Rectal smooth muscle tissue (tissue), 1 donor: Measurements from ENCODE around the gene IGFBP7.

Experiments used
- H3K27ac ChIP-seq: one replicate; pipeline ENCODE4 v1.7.0; 2013; ENCODE audit warnings: low read depth, low read length, inconsistent platforms
- H3K27me3 ChIP-seq: one replicate; pipeline ENCODE4 v1.7.0; 2013; ENCODE audit warnings: low read length; ENCODE audit not compliant: control insufficient read depth, insufficient read depth
- H3K36me3 ChIP-seq: one replicate; pipeline ENCODE4 v1.7.0; 2013; ENCODE audit warnings: low read length; ENCODE audit not compliant: control insufficient read depth, insufficient read depth
- H3K4me1 ChIP-seq: one replicate; pipeline ENCODE4 v1.7.0; 2013; ENCODE audit warnings: low read length; ENCODE audit not compliant: control insufficient read depth, insufficient read depth
- H3K4me3 ChIP-seq: one replicate; pipeline ENCODE4 v1.7.0; 2013; ENCODE audit warnings: low read length
- H3K9ac ChIP-seq: one replicate; pipeline ENCODE4 v1.7.0; 2013; ENCODE audit warnings: low read length

The IGFBP7 gene

DNA sequence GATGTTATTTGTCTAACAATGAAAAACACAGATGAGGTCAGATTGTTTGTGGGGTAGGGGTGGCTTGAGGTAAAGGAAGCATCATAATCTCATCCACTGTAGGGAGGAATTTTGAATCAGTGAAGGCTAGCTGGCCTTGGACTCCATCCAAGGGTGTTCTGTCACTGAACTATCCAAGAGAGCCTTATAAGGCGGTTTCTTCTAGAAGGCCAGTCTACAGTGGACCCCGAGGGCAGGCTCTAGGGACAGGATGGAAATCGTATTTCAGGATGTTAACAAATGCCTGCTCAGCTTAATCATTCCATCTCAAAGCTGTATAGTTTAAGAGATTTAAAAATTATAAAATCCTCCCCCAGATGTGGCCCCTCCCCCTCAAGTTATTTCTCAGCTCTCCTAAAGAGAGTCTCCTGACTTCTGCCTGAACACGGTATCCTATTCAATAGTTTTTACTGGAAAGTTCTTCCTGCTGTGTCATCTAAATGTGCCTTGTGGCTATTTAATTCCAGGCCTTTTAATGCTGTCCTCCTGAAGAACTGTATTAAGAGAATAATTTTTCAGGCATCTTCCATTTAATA lies 8.0 kb downstream of the IGFBP7 start:
- Histone ChIP-seq H3K9ac (no peak overlapping the region), H3K4me1 (peaks cover 55% of the 10 kb centered on the region), H3K27ac (peak overlapping the region; percentile 97), H3K36me3 (no peaks in the 10 kb centered on the region), H3K4me3 (no peak overlapping the region), H3K27me3 (no peaks in the 10 kb centered on the region)

DNA sequence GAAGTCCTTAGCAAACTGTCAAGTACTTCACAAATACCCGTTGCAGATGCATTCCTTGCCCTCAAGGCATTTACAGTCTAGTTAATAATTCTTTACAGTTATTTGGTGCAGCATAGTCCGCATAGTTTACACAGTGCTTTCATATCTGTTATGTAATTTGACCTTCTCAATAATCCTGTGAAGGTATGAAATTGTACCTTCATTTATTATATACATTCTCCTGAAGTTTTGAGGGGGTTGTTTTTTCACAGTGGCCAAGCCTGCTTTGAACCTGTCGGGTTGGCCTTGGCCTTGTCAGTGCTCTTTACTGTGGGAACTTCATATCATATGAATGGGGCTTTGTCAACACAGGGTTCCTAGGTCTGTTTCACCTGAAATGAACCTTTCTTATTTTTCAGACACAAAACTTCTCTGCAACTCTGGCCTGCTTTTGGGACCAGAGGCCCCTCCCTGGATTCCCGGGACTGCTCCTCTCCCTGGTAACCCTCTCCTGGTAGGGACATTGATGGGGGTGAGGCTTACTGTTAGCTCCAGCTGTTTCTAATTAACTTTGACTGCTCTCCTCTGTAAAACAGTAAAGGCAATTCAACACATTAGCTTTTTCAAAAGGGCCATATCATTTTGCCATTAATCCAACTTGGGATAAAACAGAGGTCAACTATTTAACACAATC lies 9.1 kb downstream of the IGFBP7 start:
- H3K9ac ChIP-seq, result no peak overlapping the region

GRCh38 chr4:57099363-57099762 lies 10.8 kb downstream of the IGFBP7 start:
- peak overlapping the region; percentile 75 for H3K27ac ChIP-seq
- no peaks in the 10 kb centered on the region for H3K27me3 ChIP-seq
- H3K4me3 ChIP-seq, result no peak overlapping the region
- H3K9ac ChIP-seq, result no peak overlapping the region
- H3K4me1 ChIP-seq, result peaks cover 56% of the 10 kb centered on the region
- no peaks in the 10 kb centered on the region for H3K36me3 ChIP-seq

More for the DNA sequence above, 9.1 kb downstream of the IGFBP7 start:
- Histone ChIP-seq H3K4me3 (no peak overlapping the region), H3K27ac (peak overlapping the region; percentile 97), H3K27me3 (no peaks in the 10 kb centered on the region), H3K36me3 (no peaks in the 10 kb centered on the region), H3K4me1 (peaks cover 56% of the 10 kb centered on the region)

GRCh38 chr4:57098941-57099340 lies 11.2 kb downstream of the IGFBP7 start:
- no peak overlapping the region for H3K9ac ChIP-seq
- H3K4me1 ChIP-seq, result peaks cover 60% of the 10 kb centered on the region
- H3K36me3 ChIP-seq, result no peaks in the 10 kb centered on the region
- H3K4me3 ChIP-seq, result no peak overlapping the region
- peak overlapping the region; percentile 75 for H3K27ac ChIP-seq
- no peaks in the 10 kb centered on the region for H3K27me3 ChIP-seq

DNA sequence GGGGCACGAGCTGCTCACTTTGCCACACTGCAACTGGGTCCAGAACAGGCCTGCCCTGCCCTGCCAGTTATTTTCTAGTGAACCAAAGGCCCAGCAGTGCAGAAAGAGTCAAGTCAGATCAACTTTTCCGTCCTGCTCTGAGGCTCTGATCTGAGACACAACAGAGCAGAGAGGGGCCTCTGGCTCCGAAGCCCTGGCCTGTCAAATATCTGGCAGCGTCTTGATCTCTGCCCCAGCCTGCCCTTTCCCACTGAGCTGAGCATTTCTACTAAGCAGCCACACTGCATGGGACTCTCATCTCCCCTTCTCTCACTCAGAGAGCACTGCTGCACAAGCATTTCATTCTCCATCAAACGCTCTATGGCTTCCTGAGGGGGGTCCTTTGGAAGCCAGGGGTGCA lies 11.8 kb downstream of the IGFBP7 start:
- H3K36me3 ChIP-seq, result no peaks in the 10 kb centered on the region
- H3K9ac ChIP-seq, result no peak overlapping the region
- H3K27me3 ChIP-seq, result no peaks in the 10 kb centered on the region
- no peak overlapping the region for H3K4me3 ChIP-seq
- H3K27ac ChIP-seq, result peak overlapping the region; percentile 75
- H3K4me1 ChIP-seq, result peaks cover 63% of the 10 kb centered on the region

GRCh38 chr4:57097711-57098110 lies 12.5 kb downstream of the IGFBP7 start:
- Histone ChIP-seq H3K27me3 (no peaks in the 10 kb centered on the region), H3K36me3 (no peaks in the 10 kb centered on the region), H3K9ac (no peak overlapping the region), H3K4me1 (peaks cover 56% of the 10 kb centered on the region), H3K4me3 (no peak overlapping the region), H3K27ac (peak overlapping the region; percentile 75)

DNA sequence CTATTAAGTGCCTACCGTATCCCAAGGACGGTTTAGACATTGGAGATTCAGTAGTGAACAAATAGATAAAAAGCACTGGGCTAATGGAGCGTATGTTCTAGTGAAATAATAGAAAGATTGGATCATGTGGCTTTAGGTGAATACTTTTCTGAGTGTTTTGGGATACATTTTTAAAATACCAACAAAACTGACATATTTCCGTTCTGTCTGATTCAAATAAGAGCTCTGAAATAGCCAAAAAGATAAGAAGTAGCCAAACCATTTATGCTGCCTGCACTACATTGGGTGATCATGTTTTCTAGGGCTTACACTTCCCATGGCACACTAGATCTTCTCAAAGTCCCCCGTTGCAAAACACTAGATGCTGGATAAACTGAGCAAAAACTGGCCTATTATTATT lies 14.2 kb downstream of the IGFBP7 start:
- no peaks in the 10 kb centered on the region for H3K36me3 ChIP-seq
- H3K9ac ChIP-seq, result no peak overlapping the region
- no peaks in the 10 kb centered on the region for H3K27me3 ChIP-seq
- H3K4me3 ChIP-seq, result no peak overlapping the region
- H3K27ac ChIP-seq, result no peak overlapping the region
- peaks cover 44% of the 10 kb centered on the region for H3K4me1 ChIP-seq

DNA sequence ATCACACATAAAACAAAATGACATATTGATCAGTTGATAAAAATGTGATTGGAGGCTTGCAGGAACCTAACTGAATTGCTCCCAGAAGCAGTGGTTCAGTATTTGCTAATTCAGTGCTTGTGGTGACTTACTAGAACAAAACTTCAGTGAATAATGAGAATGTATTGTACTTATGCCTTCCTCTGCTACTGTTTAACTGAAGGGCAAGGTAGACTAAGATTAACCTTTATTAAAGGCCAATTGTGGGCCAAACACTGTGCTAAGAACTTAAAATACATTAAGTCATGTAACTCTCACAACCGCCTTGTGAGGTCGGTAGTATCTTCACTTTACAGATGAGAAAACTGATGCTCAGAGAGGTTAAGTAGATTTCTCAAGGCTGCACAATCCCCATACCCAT lies 14.9 kb downstream of the IGFBP7 start:
- Histone ChIP-seq H3K36me3 (no peaks in the 10 kb centered on the region), H3K27ac (peak overlapping the region; percentile 0), H3K4me3 (no peak overlapping the region), H3K4me1 (peaks cover 41% of the 10 kb centered on the region), H3K9ac (no peak overlapping the region), H3K27me3 (no peaks in the 10 kb centered on the region)

- no peak overlapping the region for H3K9ac ChIP-seq
- peak overlapping the region; percentile 68 for H3K27ac ChIP-seq
- H3K36me3 ChIP-seq, result no peaks in the 10 kb centered on the region
- H3K4me3 ChIP-seq, result no peak overlapping the region
- H3K27me3 ChIP-seq, result no peaks in the 10 kb centered on the region
- H3K4me1 ChIP-seq, result peaks cover 41% of the 10 kb centered on the region
Measured at GRCh38 chr4:57094832-57095223, 15.4 kb downstream of the IGFBP7 start.

- H3K36me3 ChIP-seq, result no peaks in the 10 kb centered on the region
- no peak overlapping the region for H3K4me3 ChIP-seq
- peaks cover 39% of the 10 kb centered on the region for H3K4me1 ChIP-seq
- H3K27ac ChIP-seq, result peak overlapping the region; percentile 68
- H3K9ac ChIP-seq, result no peak overlapping the region
- H3K27me3 ChIP-seq, result no peaks in the 10 kb centered on the region
Measured at GRCh38 chr4:57093845-57094831, 16.0 kb downstream of the IGFBP7 start.

DNA sequence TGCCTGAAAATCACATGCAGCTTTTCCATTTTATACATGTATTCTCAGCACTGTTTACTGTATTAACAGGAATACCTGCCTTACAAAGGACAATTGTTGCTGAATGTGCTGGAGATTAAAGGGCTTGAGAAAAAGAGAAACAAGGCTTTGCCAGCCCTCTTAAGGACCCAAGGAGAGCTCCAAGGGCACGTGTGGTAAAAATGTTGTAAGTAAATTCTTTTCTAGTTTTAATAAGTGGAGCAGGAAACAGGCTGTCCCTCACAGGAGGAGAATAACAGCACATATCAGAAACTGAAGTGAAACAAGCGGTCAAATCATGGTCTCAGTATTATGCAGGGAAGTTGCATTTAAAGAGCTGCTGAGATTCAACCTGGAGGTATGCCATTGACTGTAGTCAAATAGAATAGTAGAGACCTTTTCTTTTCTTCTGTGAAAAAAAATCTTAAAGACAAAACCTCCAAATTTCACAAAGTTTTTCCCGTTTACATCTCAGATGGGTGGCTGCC lies 18.5 kb downstream of the IGFBP7 start:
- no peak overlapping the region for H3K4me3 ChIP-seq
- peaks cover 21% of the 10 kb centered on the region for H3K4me1 ChIP-seq
- H3K27me3 ChIP-seq, result no peaks in the 10 kb centered on the region
- H3K9ac ChIP-seq, result no peak overlapping the region
- H3K36me3 ChIP-seq, result no peaks in the 10 kb centered on the region
- H3K27ac ChIP-seq, result no peak overlapping the region

DNA sequence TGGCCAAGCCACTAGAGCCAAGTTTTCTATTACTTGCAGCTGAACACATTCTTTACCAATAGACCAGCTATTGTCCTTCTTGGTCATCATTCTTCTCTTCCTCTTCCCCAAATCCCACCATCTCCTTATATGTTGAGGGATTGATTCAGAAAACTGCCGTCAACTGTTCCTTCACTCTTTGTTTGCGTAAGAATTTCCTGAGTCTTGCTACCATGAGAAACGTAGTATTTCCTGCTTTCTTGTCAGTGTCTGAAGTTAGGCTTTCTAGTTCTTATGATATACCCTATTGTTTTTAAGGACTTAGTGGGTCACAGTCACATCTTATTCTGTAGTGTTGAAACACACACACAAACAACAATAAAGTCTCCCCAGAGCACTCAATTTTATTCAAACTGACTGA lies 20.1 kb downstream of the IGFBP7 start:
- H3K27ac ChIP-seq, result no peak overlapping the region
- H3K9ac ChIP-seq, result no peak overlapping the region
- H3K4me3 ChIP-seq, result no peak overlapping the region
- H3K27me3 ChIP-seq, result no peaks in the 10 kb centered on the region
- no peaks in the 10 kb centered on the region for H3K36me3 ChIP-seq
- peaks cover 21% of the 10 kb centered on the region for H3K4me1 ChIP-seq
